Measurements from ENCODE around the gene IL4.

IL4 gene

DNA sequence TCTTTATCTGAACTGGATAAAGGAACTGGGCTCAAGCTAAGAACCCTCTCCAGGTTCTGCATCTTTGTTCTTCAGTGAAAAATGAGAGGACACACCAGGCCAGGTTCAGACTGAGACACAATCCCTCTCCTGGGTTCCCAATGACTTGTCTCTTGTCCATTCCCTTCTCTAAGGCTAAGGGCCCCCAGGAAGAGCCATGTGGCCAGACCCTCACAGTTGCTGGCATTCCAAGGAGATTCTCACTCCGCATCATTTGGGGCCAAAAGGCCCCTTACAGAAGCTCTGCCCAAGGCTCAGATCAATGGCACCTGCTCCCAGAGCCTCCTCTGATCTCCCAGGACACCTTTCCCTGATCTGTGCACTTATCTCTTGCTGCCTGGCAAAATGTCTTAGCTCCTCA lies 4.9 kb downstream of the IL4 start:
- no peaks in the 10 kb centered on the region for H3K36me3 ChIP-seq (ENCODE audit: insufficient read depth, low read depth, low read length)
- no peaks in the 10 kb centered on the region for H3K27me3 ChIP-seq (ENCODE audit: insufficient read depth, low read length)
- no peaks in the 10 kb centered on the region for H3K4me1 ChIP-seq (ENCODE audit: insufficient read depth, low read length)
- no peak overlapping the region for H3K27ac ChIP-seq (ENCODE audit: low read length)
- no peaks in the 10 kb centered on the region for H3K9me3 ChIP-seq (ENCODE audit: insufficient read depth, low read depth, low read length)
- no peak overlapping the region for H3K4me3 ChIP-seq (ENCODE audit: low read length)
- no peak overlapping the region for H3K9ac ChIP-seq (ENCODE audit: low read depth, low read length)

DNA sequence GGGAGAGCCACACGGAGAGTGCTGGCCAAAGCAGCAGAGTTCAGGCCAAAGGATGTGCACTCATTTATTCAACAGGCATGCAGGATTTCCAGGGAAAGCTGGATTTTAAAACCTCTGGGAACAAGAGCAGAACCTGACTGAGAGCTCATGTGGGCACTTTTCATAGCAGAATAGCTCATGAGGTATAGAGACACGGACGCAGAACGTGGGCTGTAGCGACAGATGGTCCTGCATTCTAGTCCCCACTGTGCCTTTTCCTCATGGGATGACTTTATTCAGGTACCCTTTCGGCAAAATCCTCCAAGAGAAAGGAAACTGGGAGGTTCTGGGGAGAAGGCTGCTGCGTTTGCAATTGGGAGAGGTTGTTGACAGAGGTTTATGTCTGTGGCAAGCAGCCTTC lies 5.4 kb downstream of the IL4 start:
- Histone ChIP-seq H3K36me3 (ENCODE audit: insufficient read depth, low read depth, low read length) (no peaks in the 10 kb centered on the region), H3K4me1 (ENCODE audit: insufficient read depth, low read length) (no peaks in the 10 kb centered on the region), H3K27ac (ENCODE audit: low read length) (no peak overlapping the region), H3K4me3 (ENCODE audit: low read length) (no peak overlapping the region), H3K9me3 (ENCODE audit: insufficient read depth, low read depth, low read length) (no peaks in the 10 kb centered on the region), H3K9ac (ENCODE audit: low read depth, low read length) (no peak overlapping the region), H3K27me3 (ENCODE audit: insufficient read depth, low read length) (no peaks in the 10 kb centered on the region)

DNA sequence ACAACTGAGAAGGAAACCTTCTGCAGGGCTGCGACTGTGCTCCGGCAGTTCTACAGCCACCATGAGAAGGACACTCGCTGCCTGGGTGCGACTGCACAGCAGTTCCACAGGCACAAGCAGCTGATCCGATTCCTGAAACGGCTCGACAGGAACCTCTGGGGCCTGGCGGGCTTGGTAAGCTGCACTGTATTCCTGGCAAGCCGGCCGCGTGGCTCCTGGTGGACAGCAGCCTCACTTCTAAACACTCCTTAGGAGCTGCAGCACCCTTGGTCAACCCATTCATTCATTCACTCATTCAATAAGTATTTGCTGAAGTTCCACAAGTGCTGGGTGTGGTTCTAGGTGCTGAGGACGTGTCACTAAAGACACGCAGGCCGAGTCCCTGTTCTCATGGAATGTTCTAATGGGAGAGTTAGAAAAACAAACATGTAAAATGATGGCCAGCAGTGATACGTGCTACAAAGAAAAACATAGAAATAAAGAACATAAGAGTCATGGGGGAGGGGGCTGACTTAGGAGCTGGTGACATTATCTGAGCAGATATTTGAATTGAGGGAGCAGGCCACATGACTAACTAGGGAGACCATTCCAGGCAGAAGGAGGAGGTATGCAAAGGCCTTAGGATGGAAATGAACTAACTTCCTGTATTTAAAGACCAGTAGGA lies 6.1 kb downstream of the IL4 start:
- no peak overlapping the region for H3K4me3 ChIP-seq (ENCODE audit: low read length)
- no peaks in the 10 kb centered on the region for H3K27me3 ChIP-seq (ENCODE audit: insufficient read depth, low read length)
- H3K4me1 ChIP-seq (ENCODE audit: insufficient read depth, low read length) = no peaks in the 10 kb centered on the region
- no peak overlapping the region for H3K27ac ChIP-seq (ENCODE audit: low read length)
- no peaks in the 10 kb centered on the region for H3K36me3 ChIP-seq (ENCODE audit: insufficient read depth, low read depth, low read length)
- H3K9ac ChIP-seq (ENCODE audit: low read depth, low read length) = no peak overlapping the region
- no peaks in the 10 kb centered on the region for H3K9me3 ChIP-seq (ENCODE audit: insufficient read depth, low read depth, low read length)

DNA sequence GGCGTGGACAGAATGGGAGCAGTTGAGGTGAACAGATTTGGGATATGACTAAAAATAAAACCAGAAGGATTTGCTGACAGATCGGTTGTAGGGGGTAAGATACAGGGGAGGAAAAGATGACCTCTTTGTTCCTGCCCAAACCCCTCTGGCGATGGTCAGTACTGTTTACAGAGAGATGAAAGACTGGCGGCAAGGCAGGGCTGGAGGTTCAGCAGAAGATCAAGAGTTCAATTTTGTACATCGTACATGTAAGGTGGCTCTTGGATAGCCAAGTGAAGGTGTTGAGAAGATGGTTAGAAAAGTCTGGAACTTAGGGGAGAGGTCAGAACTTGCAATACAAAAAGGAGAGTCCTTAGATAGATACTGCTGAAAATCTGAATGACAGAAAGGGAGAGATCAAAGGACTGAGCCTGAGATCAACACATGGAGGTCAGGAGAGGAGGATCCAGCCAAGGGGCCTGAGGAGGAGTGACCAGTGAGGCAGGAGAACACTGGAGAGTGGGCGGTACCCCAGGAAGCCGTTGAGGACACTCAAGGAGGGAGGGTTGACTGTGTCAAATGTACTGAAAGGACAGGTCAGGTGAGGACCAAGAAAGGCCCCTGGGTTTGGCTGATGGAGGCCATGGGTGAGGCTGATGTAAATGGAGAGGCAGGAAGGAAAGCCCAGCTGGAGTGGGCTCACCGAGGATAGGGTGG lies 7.1 kb downstream of the IL4 start:
- Histone ChIP-seq H3K4me1 (ENCODE audit: insufficient read depth, low read length) (no peaks in the 10 kb centered on the region), H3K9me3 (ENCODE audit: insufficient read depth, low read depth, low read length) (no peaks in the 10 kb centered on the region), H3K27ac (ENCODE audit: low read length) (no peak overlapping the region), H3K9ac (ENCODE audit: low read depth, low read length) (no peak overlapping the region), H3K4me3 (ENCODE audit: low read length) (no peak overlapping the region), H3K27me3 (ENCODE audit: insufficient read depth, low read length) (no peaks in the 10 kb centered on the region), H3K36me3 (ENCODE audit: insufficient read depth, low read depth, low read length) (no peaks in the 10 kb centered on the region)

DNA sequence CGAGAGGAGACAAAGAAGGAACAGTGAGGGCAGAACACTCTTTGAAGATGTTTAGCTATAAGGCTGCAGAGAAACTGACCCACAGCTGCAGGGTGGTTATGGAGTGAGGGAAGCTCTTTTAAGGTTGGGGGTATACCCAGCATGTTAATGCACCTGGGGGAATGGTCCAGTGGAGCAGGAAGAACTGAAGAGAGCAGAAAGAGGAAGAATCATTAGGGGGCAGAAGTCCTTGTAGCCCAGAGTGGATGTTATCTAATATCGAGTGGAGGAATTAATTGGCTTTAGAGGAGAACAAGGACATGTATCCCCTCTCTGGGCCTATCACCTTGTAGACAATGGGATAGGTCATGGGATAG lies 7.7 kb downstream of the IL4 start:
- no peaks in the 10 kb centered on the region for H3K4me1 ChIP-seq (ENCODE audit: insufficient read depth, low read length)

DNA sequence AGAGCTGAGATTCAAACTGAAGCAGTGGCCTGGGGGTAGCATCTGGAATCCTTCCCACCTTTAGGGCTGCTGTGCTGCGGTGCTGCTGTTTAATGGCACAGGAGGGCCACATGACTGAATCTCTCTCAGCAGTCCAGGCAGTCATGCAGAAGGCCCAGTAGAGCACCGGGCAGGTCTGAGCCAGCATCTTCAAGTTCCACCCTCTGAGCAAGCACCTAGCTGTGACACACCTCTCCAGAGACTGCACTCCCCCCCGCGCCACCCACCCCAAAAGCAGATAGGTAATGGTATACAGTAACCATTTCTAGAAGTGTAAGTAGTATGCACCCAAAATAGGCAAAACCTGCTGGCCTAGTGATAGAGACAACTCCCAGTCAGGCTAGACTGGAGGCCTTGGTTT lies 8.2 kb downstream of the IL4 start:
- H3K4me1 ChIP-seq (ENCODE audit: insufficient read depth, low read length) = no peaks in the 10 kb centered on the region
- no peak overlapping the region for H3K27ac ChIP-seq (ENCODE audit: low read length)
- no peaks in the 10 kb centered on the region for H3K9me3 ChIP-seq (ENCODE audit: insufficient read depth, low read depth, low read length)
- no peak overlapping the region for H3K9ac ChIP-seq (ENCODE audit: low read depth, low read length)
- no peaks in the 10 kb centered on the region for H3K27me3 ChIP-seq (ENCODE audit: insufficient read depth, low read length)
- H3K4me3 ChIP-seq (ENCODE audit: low read length) = no peak overlapping the region
- no peaks in the 10 kb centered on the region for H3K36me3 ChIP-seq (ENCODE audit: insufficient read depth, low read depth, low read length)

More for the DNA sequence above, 7.7 kb downstream of the IL4 start:
- Histone ChIP-seq H3K4me3 (ENCODE audit: low read length) (no peak overlapping the region), H3K27me3 (ENCODE audit: insufficient read depth, low read length) (no peaks in the 10 kb centered on the region), H3K9me3 (ENCODE audit: insufficient read depth, low read depth, low read length) (no peaks in the 10 kb centered on the region), H3K9ac (ENCODE audit: low read depth, low read length) (no peak overlapping the region), H3K36me3 (ENCODE audit: insufficient read depth, low read depth, low read length) (no peaks in the 10 kb centered on the region), H3K27ac (ENCODE audit: low read length) (no peak overlapping the region)

DNA sequence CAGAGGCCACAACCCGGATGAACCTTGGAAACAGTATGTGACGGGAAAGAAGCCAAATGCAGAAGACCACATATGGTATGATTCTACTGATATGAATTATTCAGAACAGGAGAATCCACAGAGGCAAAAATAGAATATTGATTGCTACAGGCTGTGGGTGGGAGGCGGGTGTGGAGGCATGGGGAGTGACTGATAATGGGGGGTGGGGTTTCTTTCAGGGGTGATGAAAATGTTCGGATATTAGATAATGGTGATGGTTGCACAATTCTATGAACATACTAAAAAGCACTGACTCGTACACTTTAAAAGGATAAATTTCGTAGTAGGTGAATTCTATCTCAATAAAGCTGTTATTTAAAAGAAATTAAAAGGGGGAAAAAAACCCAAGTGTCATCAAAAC lies 10.7 kb downstream of the IL4 start:
- no peaks in the 10 kb centered on the region for H3K27me3 ChIP-seq (ENCODE audit: insufficient read depth, low read length)
- H3K36me3 ChIP-seq (ENCODE audit: insufficient read depth, low read depth, low read length) = no peaks in the 10 kb centered on the region
- no peak overlapping the region for H3K9ac ChIP-seq (ENCODE audit: low read depth, low read length)
- no peaks in the 10 kb centered on the region for H3K9me3 ChIP-seq (ENCODE audit: insufficient read depth, low read depth, low read length)
- H3K4me3 ChIP-seq (ENCODE audit: low read length) = no peak overlapping the region
- H3K27ac ChIP-seq (ENCODE audit: low read length) = no peak overlapping the region
- H3K4me1 ChIP-seq (ENCODE audit: insufficient read depth, low read length) = no peaks in the 10 kb centered on the region

DNA sequence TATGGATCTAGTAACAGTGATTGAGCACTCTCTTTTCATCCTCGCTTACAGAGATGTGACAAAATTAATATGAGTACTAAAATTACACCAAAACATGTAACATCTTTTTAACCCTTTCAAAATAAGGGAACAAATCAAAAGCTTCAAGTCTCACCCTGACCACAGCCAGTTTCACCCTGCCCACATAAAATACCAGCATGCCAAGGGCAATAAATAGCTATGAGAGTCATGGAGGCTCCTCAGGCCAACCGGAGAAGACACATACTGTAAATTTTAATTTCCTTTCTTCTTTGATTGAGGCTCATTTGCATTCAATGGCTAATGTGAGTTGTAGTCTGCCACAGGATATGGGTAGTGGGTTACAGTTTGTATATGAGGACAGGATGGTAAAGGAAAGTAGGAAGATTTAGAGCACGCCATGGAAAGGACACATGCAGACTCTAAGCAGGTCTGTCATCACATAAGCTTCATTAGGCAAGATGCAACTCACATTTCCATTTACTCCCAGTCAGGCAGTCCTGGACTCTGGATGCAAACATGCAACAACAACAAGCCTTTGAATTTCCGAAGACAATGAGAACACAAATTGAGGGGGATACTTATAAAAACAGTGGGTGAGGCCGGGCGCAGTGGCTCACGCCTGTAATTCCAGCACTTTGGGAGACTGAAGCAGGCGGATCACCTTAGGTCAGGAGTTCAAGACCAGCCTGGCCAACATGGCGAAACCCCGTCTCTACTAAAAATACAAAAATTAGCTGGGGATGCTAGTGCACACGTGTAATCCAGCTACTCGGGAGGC lies 11.3 kb downstream of the IL4 start:
- Histone ChIP-seq H3K9ac (ENCODE audit: low read depth, low read length) (no peak overlapping the region), H3K4me3 (ENCODE audit: low read length) (no peak overlapping the region), H3K36me3 (ENCODE audit: insufficient read depth, low read depth, low read length) (no peaks in the 10 kb centered on the region), H3K4me1 (ENCODE audit: insufficient read depth, low read length) (no peaks in the 10 kb centered on the region), H3K27ac (ENCODE audit: low read length) (no peak overlapping the region), H3K9me3 (ENCODE audit: insufficient read depth, low read depth, low read length) (no peaks in the 10 kb centered on the region), H3K27me3 (ENCODE audit: insufficient read depth, low read length) (no peaks in the 10 kb centered on the region)

DNA sequence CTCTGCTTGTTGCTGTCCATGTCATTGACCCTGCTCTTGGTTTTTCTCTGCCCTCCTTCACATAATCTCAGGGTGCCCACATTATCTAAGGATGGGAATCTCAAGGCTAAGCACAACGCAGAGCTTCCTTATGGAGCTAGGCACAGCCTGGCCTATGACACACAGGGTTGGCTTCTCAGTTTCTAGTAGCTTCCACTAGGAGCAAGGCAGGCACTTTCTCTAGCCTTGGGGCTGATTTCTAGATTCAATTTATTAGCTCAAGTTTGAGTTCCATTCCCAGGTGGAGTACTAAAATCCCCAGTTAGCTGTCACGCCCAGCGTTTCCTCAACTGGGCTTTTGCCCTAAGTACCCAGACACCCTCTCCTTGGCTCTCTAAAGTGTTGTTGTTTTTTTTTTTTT lies 12.4 kb downstream of the IL4 start:
- no peaks in the 10 kb centered on the region for H3K9me3 ChIP-seq (ENCODE audit: insufficient read depth, low read depth, low read length)
- no peak overlapping the region for H3K4me3 ChIP-seq (ENCODE audit: low read length)
- no peak overlapping the region for H3K27ac ChIP-seq (ENCODE audit: low read length)
- no peaks in the 10 kb centered on the region for H3K27me3 ChIP-seq (ENCODE audit: insufficient read depth, low read length)
- no peaks in the 10 kb centered on the region for H3K36me3 ChIP-seq (ENCODE audit: insufficient read depth, low read depth, low read length)
- no peaks in the 10 kb centered on the region for H3K4me1 ChIP-seq (ENCODE audit: insufficient read depth, low read length)
- no peak overlapping the region for H3K9ac ChIP-seq (ENCODE audit: low read depth, low read length)

DNA sequence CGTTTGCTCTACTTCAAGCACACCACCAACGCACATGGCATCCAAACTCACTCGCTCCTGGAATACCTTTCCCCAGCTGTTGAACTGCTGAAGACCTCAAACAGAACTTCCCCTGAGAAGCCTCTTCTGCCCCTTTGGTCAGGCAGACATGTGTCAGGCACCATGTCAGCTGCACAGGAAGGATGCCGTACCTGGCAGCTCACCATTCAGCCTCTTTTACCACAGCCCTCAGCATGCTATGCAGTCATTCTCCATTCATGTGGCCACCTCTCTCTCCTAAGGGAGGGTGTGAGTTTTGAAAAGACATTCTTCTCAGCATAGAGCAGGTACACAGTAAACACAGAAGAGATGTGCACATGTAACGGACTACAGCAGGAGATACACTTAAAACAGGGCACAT lies 14.2 kb downstream of the IL4 start:
- Histone ChIP-seq H3K9ac (ENCODE audit: low read depth, low read length) (no peak overlapping the region), H3K4me1 (ENCODE audit: insufficient read depth, low read length) (no peaks in the 10 kb centered on the region), H3K36me3 (ENCODE audit: insufficient read depth, low read depth, low read length) (no peaks in the 10 kb centered on the region), H3K9me3 (ENCODE audit: insufficient read depth, low read depth, low read length) (no peaks in the 10 kb centered on the region), H3K27me3 (ENCODE audit: insufficient read depth, low read length) (no peaks in the 10 kb centered on the region), H3K4me3 (ENCODE audit: low read length) (no peak overlapping the region), H3K27ac (ENCODE audit: low read length) (no peak overlapping the region)

DNA sequence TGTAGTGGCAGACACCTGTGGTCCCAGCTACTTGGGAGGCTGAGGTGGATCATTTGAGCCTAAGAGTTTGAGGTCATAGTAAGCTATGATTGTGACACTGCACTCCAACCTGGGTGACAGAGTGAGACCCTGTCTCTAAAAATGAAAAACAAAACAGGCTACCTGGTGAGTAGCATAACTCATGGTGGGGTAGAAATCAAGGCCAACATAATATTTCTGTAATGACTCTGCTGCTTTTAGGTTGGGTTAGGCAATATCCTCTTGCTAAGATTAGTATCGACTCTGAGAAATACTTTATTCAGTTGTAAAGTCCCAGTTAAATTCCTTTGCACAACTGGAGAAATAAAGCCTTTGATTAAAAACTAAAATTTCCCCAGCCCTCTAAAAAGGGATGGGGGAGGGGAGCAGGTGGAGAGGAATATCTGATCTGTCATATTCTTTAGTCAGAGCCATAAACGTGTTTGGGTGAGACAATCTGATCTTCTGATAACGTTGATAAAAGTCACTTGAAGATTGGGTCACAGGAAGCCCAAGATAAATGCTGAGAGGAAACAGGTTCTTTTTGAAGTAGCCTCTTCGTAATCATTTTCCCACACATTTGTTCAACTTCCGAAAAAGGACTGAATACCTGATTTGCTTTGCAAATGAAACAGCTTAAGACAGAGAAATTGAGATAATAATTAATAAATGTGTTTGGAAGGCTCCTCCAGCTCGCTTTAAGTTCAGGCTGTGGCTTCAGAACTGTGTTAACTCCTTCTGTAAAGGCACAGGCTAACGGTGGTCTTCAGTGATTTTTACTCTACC lies 14.9 kb downstream of the IL4 start:
- Histone ChIP-seq H3K36me3 (ENCODE audit: insufficient read depth, low read depth, low read length) (no peaks in the 10 kb centered on the region), H3K9ac (ENCODE audit: low read depth, low read length) (no peak overlapping the region), H3K9me3 (ENCODE audit: insufficient read depth, low read depth, low read length) (no peaks in the 10 kb centered on the region), H3K4me3 (ENCODE audit: low read length) (no peak overlapping the region), H3K27me3 (ENCODE audit: insufficient read depth, low read length) (no peaks in the 10 kb centered on the region), H3K4me1 (ENCODE audit: insufficient read depth, low read length) (no peaks in the 10 kb centered on the region), H3K27ac (ENCODE audit: low read length) (no peak overlapping the region)
